ENCODE data around the gene FBXO36. TPM values are rescaled to one million over a fixed set of nuclear protein-coding genes. Genes with fewer than 3 reads are reported as not detected.
A peak's percentile ranks its signal among the peaks of the same experiment; 100 is the strongest.

The FBXO36 gene
- total and polyA plus RNA-seq, 2 of the 13 experiments (the other 11 are each of a cell fraction or from before 2014, with no cell fraction given): 2.8 TPM

DNA sequence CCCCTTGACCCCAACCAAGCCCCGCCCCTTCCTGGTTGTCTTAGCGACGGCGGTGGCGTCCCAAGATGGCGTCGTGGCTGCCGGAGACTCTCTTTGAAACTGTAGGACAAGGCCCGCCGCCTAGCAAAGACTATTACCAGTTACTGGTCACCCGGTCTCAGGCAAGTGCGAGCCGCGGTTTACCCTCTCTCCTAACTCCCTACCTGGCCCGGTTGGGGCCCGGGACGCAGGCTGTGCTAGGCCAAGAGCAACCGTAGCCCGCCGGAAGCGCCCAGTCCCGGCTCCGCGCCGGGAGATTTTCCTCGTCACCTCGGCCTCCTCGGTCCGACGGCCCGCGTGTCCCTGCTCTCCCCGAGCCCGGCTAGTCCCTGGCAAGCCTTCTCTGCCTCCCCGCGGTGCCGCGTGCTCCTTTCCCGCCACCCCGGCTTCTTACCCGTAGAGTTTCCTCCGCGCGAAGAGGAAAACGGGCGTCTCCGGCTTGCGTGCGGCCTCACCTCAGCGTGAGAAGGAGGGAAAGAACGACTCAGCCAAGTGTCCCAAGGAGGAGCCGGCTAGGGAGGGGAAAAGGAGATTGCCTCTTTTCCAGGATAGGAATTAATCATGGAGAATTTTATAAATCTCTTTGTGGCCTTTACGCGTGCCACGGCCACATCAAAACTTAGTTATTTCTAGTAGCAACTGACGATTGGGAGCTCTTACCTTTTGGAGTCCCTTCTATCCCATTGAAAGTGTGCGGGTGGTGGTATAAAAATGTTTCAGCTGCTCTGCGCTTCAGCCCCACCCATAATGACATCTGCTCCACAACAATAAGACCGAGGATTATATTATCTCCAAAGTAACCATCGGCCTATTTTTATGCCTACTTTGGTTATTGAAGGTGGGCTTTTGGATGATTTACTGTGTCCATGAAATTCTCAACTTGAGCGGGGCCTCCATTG is at the start of gene FBXO36 (continued):
- TF ChIP-seq, protein P1, sequence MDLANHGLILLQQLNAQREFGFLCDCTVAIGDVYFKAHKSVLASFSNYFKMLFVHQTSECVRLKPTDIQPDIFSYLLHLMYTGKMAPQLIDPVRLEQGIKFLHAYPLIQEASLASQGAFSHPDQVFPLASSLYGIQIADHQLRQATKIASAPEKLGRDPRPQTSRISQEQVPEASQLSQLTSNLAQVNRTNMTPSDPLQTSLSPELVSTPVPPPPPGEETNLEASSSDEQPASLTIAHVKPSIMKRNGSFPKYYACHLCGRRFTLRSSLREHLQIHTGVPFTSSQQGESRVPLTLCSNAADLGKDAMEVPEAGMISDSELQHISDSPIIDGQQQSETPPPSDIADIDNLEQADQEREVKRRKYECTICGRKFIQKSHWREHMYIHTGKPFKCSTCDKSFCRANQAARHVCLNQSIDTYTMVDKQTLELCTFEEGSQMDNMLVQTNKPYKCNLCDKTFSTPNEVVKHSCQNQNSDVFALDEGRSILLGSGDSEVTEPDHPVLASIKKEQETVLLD (CRISPR knock-in tag; IDR thresholded peaks at IDR 0.05; ENCODE audit: low read depth): no peak
- TF ChIP-seq ZNF792 (CRISPR knock-in tag; IDR thresholded peaks at IDR 0.05) (peak; percentile 44), NAIF1 (CRISPR knock-in tag; IDR thresholded peaks at IDR 0.05; ENCODE audit: borderline replicate concordance) (0 out of 2 replicates have a peak, but pooled peaks have one; percentile 11), ZNF136 (CRISPR knock-in tag; IDR thresholded peaks at IDR 0.05; ENCODE audit: low read depth) (no peak), ZNF383 (CRISPR knock-in tag; IDR thresholded peaks at IDR 0.05; ENCODE audit: borderline replicate concordance) (no peak), U2AF2 (IDR thresholded peaks at IDR 0.05; ENCODE audit: low read depth, low read length) (peak; percentile 92; the same call in 1 of the 2 replicates), ATF7-NPFF (CRISPR knock-in tag; IDR thresholded peaks at IDR 0.05; ENCODE audit: low read depth) (peak; percentile 64; the same call in 1 of the 2 replicates), JARID2 (CRISPR knock-in tag; IDR thresholded peaks at IDR 0.05; ENCODE audit: insufficient replicate concordance) (no peak), RORA (CRISPR knock-in tag; IDR thresholded peaks at IDR 0.05) (0 out of 2 replicates have a peak, but pooled peaks have one; percentile 32), GTF3A (CRISPR knock-in tag; conservative IDR thresholded peaks at IDR 0.05) (no peak), GLI4 (CRISPR knock-in tag; IDR thresholded peaks at IDR 0.05; ENCODE audit: borderline replicate concordance) (no peak; the same call in 1 of the 2 replicates), SIX4 (CRISPR knock-in tag; IDR thresholded peaks at IDR 0.05) (no peak)
- TF ChIP-seq, protein P2, sequence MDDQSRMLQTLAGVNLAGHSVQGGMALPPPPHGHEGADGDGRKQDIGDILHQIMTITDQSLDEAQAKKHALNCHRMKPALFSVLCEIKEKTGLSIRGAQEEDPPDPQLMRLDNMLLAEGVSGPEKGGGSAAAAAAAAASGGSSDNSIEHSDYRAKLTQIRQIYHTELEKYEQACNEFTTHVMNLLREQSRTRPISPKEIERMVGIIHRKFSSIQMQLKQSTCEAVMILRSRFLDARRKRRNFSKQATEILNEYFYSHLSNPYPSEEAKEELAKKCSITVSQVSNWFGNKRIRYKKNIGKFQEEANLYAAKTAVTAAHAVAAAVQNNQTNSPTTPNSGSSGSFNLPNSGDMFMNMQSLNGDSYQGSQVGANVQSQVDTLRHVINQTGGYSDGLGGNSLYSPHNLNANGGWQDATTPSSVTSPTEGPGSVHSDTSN (CRISPR knock-in tag; IDR thresholded peaks at IDR 0.05; ENCODE audit: borderline replicate concordance): no peak
- TF ChIP-seq, protein P3, sequence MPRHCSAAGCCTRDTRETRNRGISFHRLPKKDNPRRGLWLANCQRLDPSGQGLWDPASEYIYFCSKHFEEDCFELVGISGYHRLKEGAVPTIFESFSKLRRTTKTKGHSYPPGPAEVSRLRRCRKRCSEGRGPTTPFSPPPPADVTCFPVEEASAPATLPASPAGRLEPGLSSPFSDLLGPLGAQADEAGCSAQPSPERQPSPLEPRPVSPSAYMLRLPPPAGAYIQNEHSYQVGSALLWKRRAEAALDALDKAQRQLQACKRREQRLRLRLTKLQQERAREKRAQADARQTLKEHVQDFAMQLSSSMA (CRISPR knock-in tag; IDR thresholded peaks at IDR 0.05): peak; percentile 59; the same call in 1 of the 2 replicates
- TF ChIP-seq, protein P4, sequence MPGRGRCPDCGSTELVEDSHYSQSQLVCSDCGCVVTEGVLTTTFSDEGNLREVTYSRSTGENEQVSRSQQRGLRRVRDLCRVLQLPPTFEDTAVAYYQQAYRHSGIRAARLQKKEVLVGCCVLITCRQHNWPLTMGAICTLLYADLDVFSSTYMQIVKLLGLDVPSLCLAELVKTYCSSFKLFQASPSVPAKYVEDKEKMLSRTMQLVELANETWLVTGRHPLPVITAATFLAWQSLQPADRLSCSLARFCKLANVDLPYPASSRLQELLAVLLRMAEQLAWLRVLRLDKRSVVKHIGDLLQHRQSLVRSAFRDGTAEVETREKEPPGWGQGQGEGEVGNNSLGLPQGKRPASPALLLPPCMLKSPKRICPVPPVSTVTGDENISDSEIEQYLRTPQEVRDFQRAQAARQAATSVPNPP (CRISPR knock-in tag; IDR thresholded peaks at IDR 0.05): no peak; the same call in 1 of the 2 replicates
- TF ChIP-seq, protein P5, sequence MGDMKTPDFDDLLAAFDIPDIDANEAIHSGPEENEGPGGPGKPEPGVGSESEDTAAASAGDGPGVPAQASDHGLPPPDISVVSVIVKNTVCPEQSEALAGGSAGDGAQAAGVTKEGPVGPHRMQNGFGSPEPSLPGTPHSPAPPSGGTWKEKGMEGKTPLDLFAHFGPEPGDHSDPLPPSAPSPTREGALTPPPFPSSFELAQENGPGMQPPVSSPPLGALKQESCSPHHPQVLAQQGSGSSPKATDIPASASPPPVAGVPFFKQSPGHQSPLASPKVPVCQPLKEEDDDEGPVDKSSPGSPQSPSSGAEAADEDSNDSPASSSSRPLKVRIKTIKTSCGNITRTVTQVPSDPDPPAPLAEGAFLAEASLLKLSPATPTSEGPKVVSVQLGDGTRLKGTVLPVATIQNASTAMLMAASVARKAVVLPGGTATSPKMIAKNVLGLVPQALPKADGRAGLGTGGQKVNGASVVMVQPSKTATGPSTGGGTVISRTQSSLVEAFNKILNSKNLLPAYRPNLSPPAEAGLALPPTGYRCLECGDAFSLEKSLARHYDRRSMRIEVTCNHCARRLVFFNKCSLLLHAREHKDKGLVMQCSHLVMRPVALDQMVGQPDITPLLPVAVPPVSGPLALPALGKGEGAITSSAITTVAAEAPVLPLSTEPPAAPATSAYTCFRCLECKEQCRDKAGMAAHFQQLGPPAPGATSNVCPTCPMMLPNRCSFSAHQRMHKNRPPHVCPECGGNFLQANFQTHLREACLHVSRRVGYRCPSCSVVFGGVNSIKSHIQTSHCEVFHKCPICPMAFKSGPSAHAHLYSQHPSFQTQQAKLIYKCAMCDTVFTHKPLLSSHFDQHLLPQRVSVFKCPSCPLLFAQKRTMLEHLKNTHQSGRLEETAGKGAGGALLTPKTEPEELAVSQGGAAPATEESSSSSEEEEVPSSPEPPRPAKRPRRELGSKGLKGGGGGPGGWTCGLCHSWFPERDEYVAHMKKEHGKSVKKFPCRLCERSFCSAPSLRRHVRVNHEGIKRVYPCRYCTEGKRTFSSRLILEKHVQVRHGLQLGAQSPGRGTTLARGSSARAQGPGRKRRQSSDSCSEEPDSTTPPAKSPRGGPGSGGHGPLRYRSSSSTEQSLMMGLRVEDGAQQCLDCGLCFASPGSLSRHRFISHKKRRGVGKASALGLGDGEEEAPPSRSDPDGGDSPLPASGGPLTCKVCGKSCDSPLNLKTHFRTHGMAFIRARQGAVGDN (CRISPR knock-in tag; IDR thresholded peaks at IDR 0.05): peak; percentile 90

Data from HepG2 (cell line).